RPMI8226 (cell line): Measurements from ENCODE around the gene NLRC5.
"Not testable (repeated sequence)": the region's sequence is repeated elsewhere in the genome, so short reads cannot be mapped to it uniquely, and the experiment has no call there.

ENCODE experiments used
- DNase-seq: peaks from one replicate; pipeline ENCODE4 v3.0.0-alpha.2; 2015

Gene NLRC5

GRCh38 chr16:57053206-57053605 is 63.8 kb downstream of the NLRC5 start:
- no peak for DNase-seq

- DNase-seq, result no peak
These were observed 65.0 kb downstream of the NLRC5 start for GRCh38 chr16:57054338-57054737.

GRCh38 chr16:57054771-57055170 is 65.4 kb downstream of the NLRC5 start:
- DNase-seq, result no peak

- DNase-seq, result no peak
These were observed 66.3 kb downstream of the NLRC5 start for GRCh38 chr16:57055671-57056070.

- no peak for DNase-seq
These were observed 69.0 kb downstream of the NLRC5 start for GRCh38 chr16:57058291-57058861.

- no peak for DNase-seq
These were observed 71.1 kb downstream of the NLRC5 start for GRCh38 chr16:57060323-57061083.

- DNase-seq, result peak; percentile 82
These were observed 71.9 kb downstream of the NLRC5 start for GRCh38 chr16:57061084-57061905.

- DNase-seq, result peak; percentile 54
These were observed 73.0 kb downstream of the NLRC5 start for GRCh38 chr16:57062329-57062728.

- DNase-seq, result not testable (repeated sequence)
These were observed 73.8 kb downstream of the NLRC5 start for GRCh38 chr16:57063189-57063588.

- DNase-seq, result no peak
These were observed 75.6 kb downstream of the NLRC5 start for GRCh38 chr16:57064995-57065394.

GRCh38 chr16:57066625-57067024 is 77.3 kb downstream of the NLRC5 start:
- DNase-seq, result peak; percentile 60

GRCh38 chr16:57067347-57067746 is 78.0 kb downstream of the NLRC5 start:
- DNase-seq, result no peak

GRCh38 chr16:57069053-57069452 is 79.7 kb downstream of the NLRC5 start:
- no peak for DNase-seq

- DNase-seq, result no peak
These were observed 80.4 kb downstream of the NLRC5 start for GRCh38 chr16:57069635-57070370.

- DNase-seq, result no peak
These were observed 81.1 kb downstream of the NLRC5 start for GRCh38 chr16:57070424-57070823.

GRCh38 chr16:57071081-57071732 is 81.8 kb downstream of the NLRC5 start:
- not testable (repeated sequence) for DNase-seq

GRCh38 chr16:57071831-57072582 is 82.7 kb downstream of the NLRC5 start:
- DNase-seq, result peak; percentile 84

GRCh38 chr16:57072616-57073275 is 83.4 kb downstream of the NLRC5 start:
- DNase-seq, result no peak

GRCh38 chr16:57077714-57078113 is 88.4 kb downstream of the NLRC5 start:
- no peak for DNase-seq

GRCh38 chr16:57081744-57082143 is 92.4 kb downstream of the NLRC5 start:
- no peak for DNase-seq

- no peak for DNase-seq
These were observed 93.3 kb downstream of the NLRC5 start for GRCh38 chr16:57082664-57083063.
